GM12891 (cell line): ENCODE data around the gene ATF5.

Experiments
- DNase-seq: peaks from one replicate; pipeline ENCODE4 v3.0.0; 2011; ENCODE audit warnings: low spot score; ENCODE audit not compliant: insufficient read length
- FAIRE-seq: peaks from 2 replicates; lab custom pipeline; 2011; peaks lifted over from hg19 to GRCh38; lab: Jason Lieb, UNC
- PAX5 ChIP-seq: IDR thresholded peaks from 2 replicates; pipeline ENCODE4 v1.6.1; 2011; ENCODE audit warnings: low read length, moderate library complexity, mild to moderate bottlenecking; ENCODE audit not compliant: insufficient read depth, severe bottlenecking
- POLR2A ChIP-seq: IDR thresholded peaks from 2 replicates; pipeline ENCODE4 v1.6.1; 2011; ENCODE audit warnings: low read depth, low read length, control low read depth
- POLR2AphosphoS5 ChIP-seq: IDR thresholded peaks from 2 replicates; pipeline ENCODE4 v1.6.1; 2011; ENCODE audit warnings: low read depth, low read length, control low read depth
- POU2F2 ChIP-seq: IDR thresholded peaks from 2 replicates; pipeline ENCODE4 v1.6.1; 2011; ENCODE audit warnings: low read depth, mild to moderate bottlenecking, control low read depth, low read length, moderate library complexity
- SPI1 ChIP-seq: IDR thresholded peaks from 2 replicates; pipeline ENCODE4 v1.6.1; 2011; ENCODE audit warnings: low read depth, low read length, control low read depth
- TAF1 ChIP-seq: IDR thresholded peaks from 2 replicates; pipeline ENCODE4 v1.6.1; 2011; ENCODE audit warnings: low read depth, low read length, control low read depth

Gene ATF5

GRCh38 chr19:49971991-49972411, 43.0 kb downstream of the ATF5 start:
- DNase-seq = no peak
- TF ChIP-seq SPI1 (no peak), POU2F2 (no peak), POLR2AphosphoS5 (no peak), PAX5 (no peak), TAF1 (no peak), POLR2A (no peak)
- no peak for FAIRE-seq

GRCh38 chr19:49972841-49973240, 43.8 kb downstream of the ATF5 start:
- FAIRE-seq = no peak
- DNase-seq = no peak
- TF ChIP-seq SPI1 (no peak), POLR2AphosphoS5 (no peak), POLR2A (no peak), TAF1 (no peak), PAX5 (no peak), POU2F2 (no peak)

GRCh38 chr19:49973987-49974386, 45.0 kb downstream of the ATF5 start:
- FAIRE-seq (no peak), DNase-seq (no peak)
- TF ChIP-seq POU2F2 (no peak), POLR2A (no peak), PAX5 (no peak)

- FAIRE-seq (no peak), DNase-seq (no peak)
These were observed 46.0 kb downstream of the ATF5 start for GRCh38 chr19:49975051-49975450.

GRCh38 chr19:49976496-49976895, 47.5 kb downstream of the ATF5 start:
- FAIRE-seq = no peak
- no peak for DNase-seq
- no peak for TF ChIP-seq PAX5
- no peak for TF ChIP-seq TAF1
- no peak for TF ChIP-seq SPI1
- no peak for TF ChIP-seq POLR2A
- no peak for TF ChIP-seq POLR2AphosphoS5
- TF ChIP-seq POU2F2 = no peak

More at GRCh38 chr19:49975051-49975450, 46.0 kb downstream of the ATF5 start:
- TF ChIP-seq POLR2AphosphoS5 (no peak), TAF1 (no peak), PAX5 (no peak), POU2F2 (no peak), SPI1 (no peak), POLR2A (no peak)

- no peak for DNase-seq
- FAIRE-seq = no peak
- TF ChIP-seq POLR2AphosphoS5 = no peak
- TF ChIP-seq POU2F2 = no peak
- TF ChIP-seq POLR2A = no peak
- no peak for TF ChIP-seq TAF1
- no peak for TF ChIP-seq PAX5
- no peak for TF ChIP-seq SPI1
These were observed 48.1 kb downstream of the ATF5 start for GRCh38 chr19:49977076-49977475.

GRCh38 chr19:49977881-49978280, 48.9 kb downstream of the ATF5 start:
- TF ChIP-seq POU2F2 (no peak), POLR2A (no peak), PAX5 (no peak), TAF1 (no peak), SPI1 (no peak), POLR2AphosphoS5 (no peak)
- FAIRE-seq (no peak), DNase-seq (no peak)

- FAIRE-seq (no peak), DNase-seq (no peak)
- no peak for TF ChIP-seq POLR2A
- no peak for TF ChIP-seq POU2F2
- TF ChIP-seq POLR2AphosphoS5 = no peak
- TF ChIP-seq SPI1 = no peak
- TF ChIP-seq TAF1 = no peak
- TF ChIP-seq PAX5 = no peak
These were observed 49.3 kb downstream of the ATF5 start for GRCh38 chr19:49978324-49978723.

- no peak for FAIRE-seq
- TF ChIP-seq POLR2A = no peak
- no peak for TF ChIP-seq TAF1
- no peak for TF ChIP-seq PAX5
- no peak for TF ChIP-seq POLR2AphosphoS5
- no peak for TF ChIP-seq POU2F2
- no peak for TF ChIP-seq SPI1
These were observed 52.9 kb downstream of the ATF5 start for GRCh38 chr19:49981603-49982593.

More at GRCh38 chr19:49981603-49982593, 52.9 kb downstream of the ATF5 start:
- DNase-seq = no peak
